H1 (cell line): ENCODE data around the gene QSOX1. TPM values are rescaled to one million over a fixed set of nuclear protein-coding genes. Genes with fewer than 3 reads are reported as not detected.

ENCODE experiments used
- CTCF ChIA-PET: fragments of 300-600 bp; sonication (Branson Sonifier 250); formaldehyde crosslinking; loops from one replicate; lab custom pipeline; 2021; ENCODE audit not compliant: partially characterized antibody; lab: Charles Lee
- POLR2A ChIA-PET: fragments of 300-600 bp; sonication (Branson Sonifier 250); formaldehyde crosslinking; loops from one replicate; lab custom pipeline; 2021; ENCODE audit warnings: inconsistent platforms; ENCODE audit not compliant: partially characterized antibody; lab: Charles Lee
- DNase-seq, 2 experiments: peaks; one replicate each; pipeline versions ENCODE4 v3.0.0 to v3.0.0-alpha.2; 2010 to 2022; ENCODE audit warnings: low spot score in 2 of 2, low read depth in 1 of 2, mixed read lengths in 1 of 2
- FAIRE-seq: peaks from 2 replicates; lab custom pipeline; 2011; peaks lifted over from hg19 to GRCh38; lab: Jason Lieb, UNC
- H2AFZ ChIP-seq: 2 replicates; pipeline ENCODE4 v1.8.1; 2012; ENCODE audit warnings: low read length, inconsistent platforms
- H2AK5ac ChIP-seq: 2 replicates; pipeline ENCODE4 v1.6.1; 2013; ENCODE audit warnings: low read depth, low read length
- H2BK120ac ChIP-seq: replicated peaks from 2 replicates; pipeline ENCODE3; 2013; ENCODE audit warnings: low read depth, low read length, inconsistent platforms
- H2BK12ac ChIP-seq: 2 replicates; pipeline ENCODE4 v1.6.1; 2013; ENCODE audit warnings: low read depth, low read length
- H2BK15ac ChIP-seq: 2 replicates; pipeline ENCODE4 v1.6.1; 2013; ENCODE audit warnings: low read length
- H2BK20ac ChIP-seq: 2 replicates; pipeline ENCODE4 v1.6.1; 2013; ENCODE audit warnings: low read length
- H2BK5ac ChIP-seq: 2 replicates; pipeline ENCODE4 v1.6.1; 2013; ENCODE audit warnings: low read depth, low read length
- H3K14ac ChIP-seq: 2 replicates; pipeline ENCODE4 v1.6.1; 2013; ENCODE audit warnings: inconsistent platforms; ENCODE audit not compliant: insufficient read length
- H3K18ac ChIP-seq: 2 replicates; pipeline ENCODE4 v1.6.1; 2013; ENCODE audit warnings: low read length; ENCODE audit errors: extremely low read depth
- H3K23ac ChIP-seq: 2 replicates; pipeline ENCODE4 v1.6.1; 2013; ENCODE audit warnings: inconsistent platforms; ENCODE audit not compliant: insufficient read length
- H3K23me2 ChIP-seq: 2 replicates; pipeline ENCODE4 v1.6.1; 2013; ENCODE audit warnings: low read depth, low read length
- H3K27ac ChIP-seq: 2 replicates; pipeline ENCODE4 v1.6.1; 2011; ENCODE audit warnings: low read depth, low read length, inconsistent platforms
- H3K27me3 ChIP-seq, 4 experiments: replicated peaks in 1 of 4; 1 replicate in 1 of 4; 2 replicates in 3 of 4; pipeline versions ENCODE4 v1.6.1 to v1.8.1; 2011 to 2013; ENCODE audit warnings: low read length in 3 of 4, mild to moderate bottlenecking in 3 of 4, inconsistent platforms in 2 of 4, mixed read lengths in 2 of 4, moderate library complexity in 1 of 4; ENCODE audit not compliant: control insufficient read depth in 3 of 4, insufficient read depth in 3 of 4; ENCODE audit errors: extremely low read depth in 1 of 4
- H3K36me3 ChIP-seq, 4 experiments: 2 replicates each; pipeline versions ENCODE4 v1.6.1 to v1.8.1; 2011 to 2013; ENCODE audit warnings: mild to moderate bottlenecking in 4 of 4, low read length in 3 of 4, moderate library complexity in 2 of 4, control low read depth in 1 of 4, inconsistent platforms in 1 of 4; ENCODE audit not compliant: insufficient read depth in 4 of 4, control insufficient read depth in 2 of 4
- H3K4ac ChIP-seq: replicated peaks from 2 replicates; pipeline ENCODE3; 2013; ENCODE audit warnings: low read length, low read depth, mixed read lengths, inconsistent platforms; ENCODE audit not compliant: insufficient read length
- H3K4me1 ChIP-seq, 4 experiments: replicated peaks in 1 of 4; 1 replicate in 1 of 4; 2 replicates in 3 of 4; pipeline versions ENCODE4 v1.6.1 to v1.8.1; 2011 to 2013; ENCODE audit warnings: low read length in 3 of 4, inconsistent platforms in 2 of 4, mixed read lengths in 1 of 4; ENCODE audit not compliant: insufficient read depth in 4 of 4, control insufficient read depth in 3 of 4
- H3K4me2 ChIP-seq, 2 experiments: 2 replicates each; pipeline versions ENCODE4 v1.6.1 to v1.8.1; 2011 to 2013; ENCODE audit warnings: low read depth in 2 of 2, low read length in 2 of 2, control low read depth in 1 of 2, inconsistent platforms in 1 of 2, mild to moderate bottlenecking in 1 of 2; ENCODE audit not compliant: insufficient read depth in 1 of 2
- H3K4me3 ChIP-seq, 4 experiments: fragments of 200-600, 300-600 bp in 1 of 4; sonication (generic), shearing (Covaris generic), sonication (Bioruptor Twin) in 1 of 4; 2 replicates each; pipeline versions ENCODE4 v1.5.1 to v1.8.1; 2011 to 2016; ENCODE audit warnings: low read length in 4 of 4, low read depth in 3 of 4, control low read depth in 2 of 4, inconsistent platforms in 2 of 4, mild to moderate bottlenecking in 2 of 4, mixed read lengths in 1 of 4, moderate library complexity in 1 of 4; ENCODE audit not compliant: insufficient read depth in 2 of 4; ENCODE audit errors: extremely low read depth in 1 of 4
- H3K56ac ChIP-seq: replicated peaks from 2 replicates; pipeline ENCODE3; 2013; ENCODE audit warnings: low read depth, mild to moderate bottlenecking, mixed read lengths, low read length, inconsistent platforms; ENCODE audit not compliant: insufficient read length
- H3K79me1 ChIP-seq: 2 replicates; pipeline ENCODE4 v1.6.1; 2013; ENCODE audit warnings: low read depth, low read length, control low read depth
- H3K79me2 ChIP-seq, 2 experiments: 2 replicates each; pipeline versions ENCODE4 v1.6.1 to v1.8.1; 2012 to 2013; ENCODE audit warnings: low read length in 2 of 2, mild to moderate bottlenecking in 2 of 2, inconsistent platforms in 1 of 2; ENCODE audit not compliant: insufficient read depth in 2 of 2, control insufficient read depth in 1 of 2
- H3K9ac ChIP-seq, 4 experiments: replicated peaks in 1 of 4; 1 replicate in 1 of 4; 2 replicates in 3 of 4; pipeline versions ENCODE4 v1.6.1 to v1.8.1; 2011 to 2013; ENCODE audit warnings: low read depth in 3 of 4, low read length in 3 of 4, control low read depth in 2 of 4, mild to moderate bottlenecking in 2 of 4, moderate library complexity in 2 of 4, inconsistent platforms in 1 of 4; ENCODE audit errors: extremely low read depth in 1 of 4
- H3K9me3 ChIP-seq, 2 experiments: 2 replicates each; pipeline versions ENCODE4 v1.6.1 to v1.8.1; 2012 to 2013; ENCODE audit warnings: mild to moderate bottlenecking in 2 of 2, moderate library complexity in 2 of 2, control low read depth in 1 of 2, inconsistent platforms in 1 of 2, low read depth in 1 of 2, low read length in 1 of 2, mixed read lengths in 1 of 2; ENCODE audit not compliant: insufficient read depth in 2 of 2
- H4K20me1 ChIP-seq, 2 experiments: replicated peaks in 1 of 2; 2 replicates each; pipeline versions ENCODE3 to v1.8.1; 2011 to 2013; ENCODE audit warnings: inconsistent platforms in 2 of 2, low read length in 2 of 2, mild to moderate bottlenecking in 1 of 2; ENCODE audit not compliant: insufficient read depth in 2 of 2, control insufficient read depth in 1 of 2
- H4K5ac ChIP-seq: 2 replicates; pipeline ENCODE4 v1.6.1; 2013; ENCODE audit warnings: low read length, low read depth, mixed read lengths, inconsistent platforms; ENCODE audit not compliant: insufficient read length
- H4K8ac ChIP-seq: 2 replicates; pipeline ENCODE4 v1.8.0; 2013; ENCODE audit warnings: mild to moderate bottlenecking, moderate library complexity, low read length, inconsistent platforms; ENCODE audit not compliant: insufficient read depth; ENCODE audit errors: extremely low read depth
- H4K91ac ChIP-seq: replicated peaks from 2 replicates; pipeline ENCODE3; 2013; ENCODE audit warnings: low read length, mixed read lengths, inconsistent platforms; ENCODE audit not compliant: insufficient read length
- CBX8 ChIP-seq: fragments of 300-800, 300-1000 bp; sonication (generic); IDR thresholded peaks from 2 replicates; pipeline ENCODE4 v1.7.1; 2016; ENCODE audit warnings: low read depth, low read length, borderline replicate concordance
- FOSL1 ChIP-seq: IDR thresholded peaks from 2 replicates; pipeline ENCODE4 v1.6.1; 2011; ENCODE audit warnings: mild to moderate bottlenecking, low read depth, low read length, moderate library complexity; ENCODE audit not compliant: insufficient read depth
- KDM4A ChIP-seq: IDR thresholded peaks from one replicate; pipeline ENCODE4 v1.7.1; 2012; ENCODE audit warnings: low read depth, mild to moderate bottlenecking, moderate library complexity, low read length, inconsistent platforms; ENCODE audit not compliant: severe bottlenecking
- KDM5A ChIP-seq: fragments of 200-600 bp; IDR thresholded peaks from 2 replicates; pipeline ENCODE4 v1.7.1; 2012; ENCODE audit warnings: mild to moderate bottlenecking, low read length, inconsistent platforms, mixed read lengths
- NRF1 ChIP-seq: IDR thresholded peaks from 2 replicates; pipeline ENCODE4 v1.6.1; 2011; ENCODE audit warnings: mild to moderate bottlenecking, low read depth, low read length, improper control_type of control experiment
- PHF8 ChIP-seq: fragments of 200-600 bp; sonication (generic); conservative IDR thresholded peaks from 2 replicates; pipeline ENCODE4 v1.7.1; 2012; ENCODE audit warnings: low read depth, mild to moderate bottlenecking, inconsistent platforms, low read length, moderate library complexity
- POLR2A ChIP-seq, 2 experiments: IDR thresholded peaks; 1 replicate in 1 of 2; 2 replicates in 1 of 2; pipeline ENCODE4 v1.6.1; 2011; ENCODE audit warnings: low read depth in 2 of 2, low read length in 2 of 2, mild to moderate bottlenecking in 2 of 2; ENCODE audit errors: control extremely low read depth in 1 of 2
- RFX5 ChIP-seq: IDR thresholded peaks from 2 replicates; pipeline ENCODE4 v1.6.1; 2011; ENCODE audit warnings: low read depth, low read length, improper control_type of control experiment, borderline replicate concordance
- WGBS, 2 experiments: shearing (Covaris generic) in 1 of 2; methylation state at CpG; one replicate each; pipeline versions ENCODE4 v1.1.6 to v1.1.7; 2013 to 2015; ENCODE audit warnings: low lambda C conversion rate in 2 of 2, mixed read lengths in 2 of 2, inconsistent platforms in 1 of 2, low coverage in 1 of 2, missing lambda C conversion rate in 1 of 2; ENCODE audit not compliant: insufficient replicate concordance in 2 of 2, insufficient coverage in 1 of 2, insufficient read length in 1 of 2; ENCODE audit errors: extremely low coverage in 1 of 2, missing lambda C conversion rate in 1 of 2; 5-methylcytosine and 5-hydroxymethylcytosine counted together
- polyA plus RNA-seq, 7 experiments: library from polyadenylated mRNA; depleted of rRNA in 3 of 7; stranded (reverse) in 5 of 7; unstranded in 2 of 7; fragments of >200 nt in 5 of 7; fragments of 200-250 nt in 2 of 7; gene quantifications; 1 replicate in 5 of 7; 2 replicates in 1 of 7; 4 replicates in 1 of 7; pipeline versions ENCODE4 v1.2.1 to v1.2.3, GENCODE V29; 2011 to 2013; ENCODE audit warnings: missing spikeins in 2 of 7, mixed read lengths in 2 of 7
- total RNA-seq: library from RNA; stranded (reverse); fragmentation: NEBNext Ultra II Directional; extraction: Animal tissue kit (Norgen Biotek cat#: 25700); gene quantifications from 2 replicates; pipeline ENCODE4 v1.2.1, GENCODE V29; 2021

Gene QSOX1
- total and polyA plus RNA-seq, 2 of the 8 experiments (the other 6 are each of a cell fraction or from before 2014, with no cell fraction given): 97.7 to 123 TPM

- no peak overlapping the region for H3K4me3 ChIP-seq
- 93% methylated on average over 12 of the region's 12 CpGs; no CpG with 5 or more reads in 1 of the 2 experiments for WGBS, 2 experiments
- ChIA-PET CTCF (interaction anchor here (0.8 to 14.4 kb wide), 9 partner anchors 11 to 284 kb away, joined by 3 to 160 read pairs (median 6); no protein-coding TSS in a partner anchor), POLR2A (interaction anchor here (2.1 kb wide), 1 partner anchor 14 kb away, joined by 4 read pairs; no protein-coding TSS in a partner anchor)
- no peak overlapping the region for H2BK5ac ChIP-seq
- H3K79me2 ChIP-seq: no peaks in the 10 kb centered on the region
- no peak overlapping the region for H3K56ac ChIP-seq
- H2AFZ ChIP-seq: no peak overlapping the region
- no peak overlapping the region for H4K91ac ChIP-seq
- H3K9me3 ChIP-seq: no peaks in the 10 kb centered on the region
- H2AK5ac ChIP-seq: no peak overlapping the region
- H2BK15ac ChIP-seq: no peak overlapping the region
- H3K4me1 ChIP-seq: peaks cover 0 to 1% (median 0%) of the 10 kb centered on the region in 4 experiments; a peak in 1 of 7 replicates
- FAIRE-seq (no peak), DNase-seq (no peak)
- H3K36me3 ChIP-seq: peaks cover 2 to 9% (median 6%) of the 10 kb centered on the region in 4 experiments; a peak in 4 of 8 replicates
- no peak overlapping the region for H4K5ac ChIP-seq
- H2BK120ac ChIP-seq: no peak overlapping the region
- H3K27me3 ChIP-seq: no peaks in the 10 kb centered on the region
- no peak overlapping the region for H3K4me2 ChIP-seq
- no peak overlapping the region for H3K27ac ChIP-seq
- H3K14ac ChIP-seq: no peak overlapping the region
- no peak overlapping the region; the same call in 1 of the 2 replicates for H4K8ac ChIP-seq
- no peaks in the 10 kb centered on the region for H3K23me2 ChIP-seq
- H3K23ac ChIP-seq: no peak overlapping the region
- no peak overlapping the region for H3K9ac ChIP-seq
- no peak overlapping the region for H3K4ac ChIP-seq
- no peaks in the 10 kb centered on the region for H3K79me1 ChIP-seq
- no peak overlapping the region for H2BK20ac ChIP-seq
- H3K18ac ChIP-seq: no peak overlapping the region
- peaks cover 4 to 8% of the 10 kb centered on the region in 2 experiments for H4K20me1 ChIP-seq
- H2BK12ac ChIP-seq: no peak overlapping the region
- TF ChIP-seq KDM5A: no peak
- TF ChIP-seq RFX5: no peak
- no peak for TF ChIP-seq CBX8
- no peak for TF ChIP-seq NRF1
- no peak for TF ChIP-seq PHF8
- no peak for TF ChIP-seq POLR2A (IDR thresholded peaks at IDR 0.05; ENCODE audit: control extremely low read depth in 1 of 2, low read depth in 2 of 2, low read length in 2 of 2)
- no peak for TF ChIP-seq FOSL1
- no peak for TF ChIP-seq KDM4A
Measured at GRCh38 chr1:180199018-180199417, 44.3 kb downstream of the QSOX1 start.
